Activated CD8-positive, alpha-beta memory T cell treated with anti-CD3 and anti-CD28 coated beads for 1 hour (primary cell): Measurements from ENCODE around the gene IER2.
A peak's percentile ranks its signal among the peaks of the same experiment; 100 is the strongest.
"Not testable (repeated sequence)": the region's sequence is repeated elsewhere in the genome, so short reads cannot be mapped to it uniquely, and the experiment has no call there.

Source experiments
- DNase-seq, 2 donors: peaks; one replicate each; pipeline ENCODE4 v3.0.0-alpha.2; 2020; ENCODE audit warnings: low read depth in 1 of 2; ENCODE audit errors: extremely low read depth in 1 of 2

The IER2 gene

DNA sequence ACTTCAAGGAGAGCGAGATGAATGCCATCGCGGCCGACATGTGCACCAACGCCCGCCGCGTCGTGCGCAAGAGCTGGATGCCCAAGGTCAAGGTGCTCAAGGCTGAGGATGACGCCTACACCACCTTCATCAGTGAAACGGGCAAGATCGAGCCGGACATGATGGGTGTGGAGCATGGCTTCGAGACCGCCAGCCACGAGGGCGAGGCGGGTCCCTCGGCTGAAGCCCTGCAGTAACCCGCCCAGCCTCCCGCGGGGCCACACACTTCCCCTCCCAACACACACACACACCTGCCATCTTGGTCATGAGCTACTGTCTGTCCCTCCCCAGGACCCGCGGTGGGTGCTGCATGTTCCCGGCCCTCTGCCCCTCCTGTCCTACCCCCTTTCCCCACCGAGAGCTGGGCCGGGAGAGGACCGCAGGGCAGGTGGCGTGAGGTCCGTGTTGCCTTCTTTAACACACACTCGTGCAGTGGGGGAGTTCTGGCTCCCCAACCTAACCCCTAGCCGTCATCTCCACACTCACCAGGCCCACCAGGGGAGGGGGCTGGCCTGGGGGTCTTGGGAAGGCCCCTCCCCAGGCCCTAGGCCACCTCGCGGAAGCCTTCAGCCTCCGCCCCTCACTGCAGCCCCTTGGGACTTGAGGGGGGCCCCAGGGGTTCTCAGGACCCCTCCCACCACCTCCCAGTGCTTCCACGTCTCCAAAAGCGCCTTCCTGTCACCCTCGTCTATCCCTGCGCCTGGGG, 11.9 kb upstream of the IER2 start:
- no peak for DNase-seq

DNA sequence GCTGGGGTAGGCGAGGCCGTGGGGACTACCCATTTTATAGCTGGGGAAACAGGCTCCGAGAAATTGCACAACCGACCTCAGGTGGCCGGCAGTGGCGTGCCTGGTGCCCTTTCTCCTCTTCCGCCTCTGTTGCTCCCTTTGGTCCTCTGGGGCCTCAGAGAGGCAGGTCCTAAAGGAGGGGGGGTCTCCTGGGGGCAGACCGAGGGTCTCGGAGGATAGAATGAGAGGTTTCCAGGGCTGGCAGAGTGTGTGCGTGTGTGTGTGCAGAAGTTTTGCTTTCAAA, 11.4 kb upstream of the IER2 start:
- DNase-seq, result no peak

DNA sequence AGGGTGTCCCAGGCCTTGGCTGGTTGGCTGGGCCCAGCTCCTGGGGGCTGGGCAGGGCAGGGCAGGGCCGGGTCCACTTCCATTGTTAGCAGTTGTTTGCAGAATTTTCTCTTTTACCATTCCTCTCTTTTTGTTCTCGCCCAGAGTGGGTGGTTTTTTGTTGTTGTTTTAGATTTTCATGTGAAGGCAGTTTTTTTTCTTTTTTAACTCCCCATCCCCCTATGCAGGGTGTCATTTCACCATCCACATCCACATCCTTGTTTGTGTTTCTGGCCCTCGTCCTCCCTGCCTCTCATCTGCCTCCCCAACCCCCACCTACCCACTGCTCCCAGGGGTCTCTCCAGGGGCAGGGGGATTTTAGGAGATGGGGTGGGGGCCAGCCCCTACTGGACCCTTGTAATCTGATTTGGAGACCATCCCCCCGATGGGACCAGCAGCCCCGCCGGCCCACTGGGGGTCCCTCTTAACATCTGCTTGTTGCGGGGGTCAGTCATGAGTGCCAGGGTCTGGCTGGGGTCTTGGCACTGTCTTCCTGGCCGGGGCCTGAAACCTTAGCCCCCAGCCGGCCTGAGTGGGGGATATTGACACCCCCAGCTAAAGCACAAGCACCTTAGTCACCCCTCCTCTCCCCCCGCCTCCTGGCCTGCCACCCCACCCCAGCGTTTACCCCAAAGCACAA, 10.4 kb upstream of the IER2 start:
- no peak for DNase-seq

DNA sequence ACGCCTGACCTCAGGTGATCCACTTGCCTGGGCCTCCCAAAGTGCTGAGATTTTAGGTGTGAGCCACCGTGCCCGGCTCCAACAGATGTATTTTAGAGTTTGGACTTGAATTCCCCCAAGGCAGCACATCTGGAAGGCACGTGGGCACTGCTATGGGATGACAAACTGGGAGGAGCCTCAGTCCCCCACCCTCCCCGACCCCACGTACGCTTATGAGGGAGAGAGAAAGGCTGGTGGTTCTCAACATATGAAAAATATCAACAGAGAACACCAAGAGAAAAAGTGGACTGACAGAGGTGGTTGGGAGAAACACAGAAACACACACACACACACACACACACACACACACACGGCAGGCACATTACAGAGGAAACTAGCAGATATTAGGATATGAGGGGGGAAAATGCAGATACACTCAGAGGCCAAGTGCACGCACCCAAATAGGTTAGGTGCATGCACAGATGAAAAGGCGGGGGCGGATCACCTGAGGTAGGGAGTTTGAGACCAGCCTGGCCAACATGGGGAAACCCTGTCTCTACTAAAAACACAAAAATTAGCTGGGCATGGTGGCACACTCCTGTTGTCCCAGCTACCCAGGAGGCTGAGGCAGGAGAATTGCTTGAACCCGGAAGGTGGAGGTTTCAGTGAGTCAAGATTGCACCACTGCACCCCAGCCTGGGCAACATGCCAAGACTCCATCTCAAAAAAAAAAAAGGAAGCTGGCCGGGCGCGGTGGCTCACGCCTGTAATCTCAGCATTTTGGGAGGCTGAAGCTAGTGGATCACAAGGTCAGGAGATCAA, 3.2 kb upstream of the IER2 start:
- DNase-seq, result no peak

DNA sequence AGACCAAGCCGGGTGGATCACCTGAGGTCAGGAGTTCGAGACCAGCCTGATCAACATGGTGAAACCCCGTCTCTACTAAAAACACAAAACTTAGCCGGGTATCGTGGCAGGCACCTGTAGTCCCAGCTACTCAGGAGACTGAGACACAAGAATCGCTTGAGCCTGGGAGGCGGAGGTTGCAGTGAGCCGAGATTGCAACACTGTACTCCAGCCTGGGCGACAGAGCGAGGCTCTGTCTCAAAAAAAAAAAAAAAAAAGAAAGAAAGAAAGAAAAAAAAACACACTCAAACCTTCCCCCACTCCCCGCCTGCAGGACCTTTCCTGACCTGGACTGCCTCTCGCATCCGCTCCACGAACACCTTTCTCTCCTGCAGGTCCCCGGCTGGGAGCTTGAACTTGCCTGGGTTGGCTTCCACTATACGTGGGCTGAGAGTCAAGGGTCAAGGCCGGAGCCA, 1.0 kb upstream of the IER2 start:
- not testable (repeated sequence) for DNase-seq

DNA sequence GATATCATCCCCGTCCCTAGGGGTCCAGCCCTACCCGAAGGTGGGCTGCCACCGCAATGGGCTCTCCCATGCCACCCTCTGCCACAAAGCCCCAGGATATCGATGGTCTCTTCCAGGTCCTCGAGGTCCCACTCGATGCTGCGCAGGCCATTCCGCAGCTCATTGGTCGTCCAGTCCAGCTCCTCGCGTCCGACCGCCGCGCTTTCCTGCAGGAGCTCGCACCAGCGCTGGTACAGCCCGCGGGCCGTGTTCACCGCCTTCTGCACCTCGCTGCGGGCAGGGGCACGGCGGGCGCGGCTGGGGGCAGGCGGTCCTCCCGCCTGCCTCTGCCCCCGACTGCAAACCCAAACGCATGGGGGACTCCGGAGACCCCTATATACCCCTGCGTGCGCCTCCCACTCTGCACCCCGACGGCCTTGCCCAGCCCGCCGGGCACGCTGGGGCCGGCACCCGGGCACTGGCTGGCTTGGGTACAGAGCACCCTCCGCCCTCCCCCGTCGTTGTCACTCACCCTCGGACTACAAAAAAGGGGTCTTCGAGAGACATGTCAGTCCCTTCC, 504 bp upstream of the IER2 start:
- peak in 1 of 2 donors; percentile 15 for DNase-seq

DNA sequence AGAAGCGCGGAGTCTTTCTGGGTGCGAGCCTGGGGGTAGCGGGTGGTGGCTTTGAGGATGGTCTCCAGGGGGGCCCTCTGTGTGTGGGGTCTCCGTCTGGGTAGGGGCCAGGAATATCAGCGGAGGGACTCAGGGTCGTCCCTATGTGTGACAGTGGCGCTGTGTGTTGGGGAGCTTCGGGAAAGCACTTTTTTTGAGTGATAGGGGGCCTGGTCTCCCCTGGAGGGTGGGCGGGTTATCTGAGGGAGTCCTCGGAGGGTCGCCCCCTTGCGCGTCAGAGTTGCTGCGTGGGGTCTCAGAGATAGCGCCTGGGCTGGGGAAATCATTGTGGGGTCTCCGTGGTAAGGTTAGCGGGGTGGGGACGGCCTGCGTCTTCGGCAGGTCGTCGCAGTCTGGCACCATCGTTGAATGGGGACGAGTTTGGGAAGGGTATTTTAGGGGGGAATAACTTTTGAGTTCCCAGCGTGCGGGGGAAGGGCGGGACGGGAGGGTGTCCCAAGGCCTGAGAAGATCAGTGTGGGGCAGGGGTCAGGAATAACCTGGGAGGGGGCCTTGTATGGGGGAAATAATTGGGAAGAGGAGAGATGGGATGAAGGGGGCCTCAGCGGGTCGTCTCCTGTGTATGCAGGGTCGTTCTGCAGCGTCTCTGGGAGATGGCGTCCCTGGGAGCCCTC, 857 bp downstream of the IER2 start:
- DNase-seq, result no peak

DNA sequence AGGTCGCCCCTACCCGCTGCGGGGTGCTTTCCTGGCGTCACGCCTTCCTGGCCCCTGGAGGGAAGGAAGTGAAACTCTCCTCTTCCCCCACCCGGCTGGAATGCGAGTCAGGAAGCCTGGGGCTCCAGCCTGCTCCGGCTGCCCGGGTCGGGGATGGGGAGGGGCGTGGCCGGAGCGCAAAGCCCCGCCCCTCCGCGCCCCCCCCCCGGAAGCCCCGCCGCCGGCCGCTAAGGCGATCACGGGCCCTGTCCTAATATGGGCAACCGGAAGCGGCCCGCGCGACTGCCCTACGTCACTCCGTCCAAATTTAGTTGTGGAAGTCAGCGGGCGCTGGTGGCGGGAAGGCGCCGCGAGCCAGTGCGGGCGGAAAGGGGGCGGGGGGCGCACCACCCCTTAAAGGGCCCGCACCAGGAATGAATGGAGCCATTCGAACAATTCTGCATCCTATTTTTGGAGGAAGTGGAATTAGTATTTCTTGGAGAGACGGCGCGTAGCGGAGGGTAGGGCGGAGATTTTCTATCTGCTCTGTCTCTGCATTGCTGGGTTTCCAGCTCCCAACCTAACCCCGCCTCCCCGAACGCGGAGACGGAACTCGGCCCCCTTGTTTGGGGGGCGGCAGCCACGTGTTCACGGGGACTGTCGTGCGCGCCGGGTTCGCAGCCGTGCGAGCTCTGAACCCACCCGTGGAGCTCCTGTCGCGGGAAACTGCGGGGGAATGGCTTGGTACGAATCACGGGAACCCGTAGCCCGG, 1.6 kb downstream of the IER2 start:
- DNase-seq, result peak; percentile 92 to 94

DNA sequence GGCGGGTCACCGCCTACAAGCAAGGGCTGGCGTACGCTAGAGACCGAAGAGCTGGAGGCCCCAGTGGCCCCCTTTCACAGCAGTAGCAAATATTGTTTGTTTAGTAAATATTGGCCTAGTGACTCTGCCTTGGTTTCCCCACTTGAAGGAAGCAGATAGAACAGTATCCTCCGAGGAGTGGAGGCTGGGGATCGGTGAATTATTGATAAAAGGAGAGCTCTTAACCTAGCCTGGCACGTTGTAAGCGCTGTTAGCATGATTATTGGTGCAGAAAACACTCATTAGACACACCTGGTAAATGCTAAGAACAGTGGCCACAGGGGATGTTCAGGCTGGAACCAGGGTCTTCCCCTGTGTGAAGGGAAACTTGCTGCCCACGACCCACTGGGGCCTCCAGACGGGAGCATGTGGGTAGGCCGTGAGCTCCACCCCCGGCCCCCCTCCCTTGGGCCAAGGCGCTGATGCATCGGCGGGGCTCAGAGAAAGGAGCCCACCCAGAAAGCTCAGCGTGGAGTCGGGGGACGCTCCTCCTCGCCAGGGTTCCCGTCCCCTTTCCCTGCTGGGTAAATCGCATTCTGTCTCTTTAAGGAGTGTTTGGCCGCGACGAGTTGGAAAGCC, 2.3 kb downstream of the IER2 start:
- no peak for DNase-seq

DNA sequence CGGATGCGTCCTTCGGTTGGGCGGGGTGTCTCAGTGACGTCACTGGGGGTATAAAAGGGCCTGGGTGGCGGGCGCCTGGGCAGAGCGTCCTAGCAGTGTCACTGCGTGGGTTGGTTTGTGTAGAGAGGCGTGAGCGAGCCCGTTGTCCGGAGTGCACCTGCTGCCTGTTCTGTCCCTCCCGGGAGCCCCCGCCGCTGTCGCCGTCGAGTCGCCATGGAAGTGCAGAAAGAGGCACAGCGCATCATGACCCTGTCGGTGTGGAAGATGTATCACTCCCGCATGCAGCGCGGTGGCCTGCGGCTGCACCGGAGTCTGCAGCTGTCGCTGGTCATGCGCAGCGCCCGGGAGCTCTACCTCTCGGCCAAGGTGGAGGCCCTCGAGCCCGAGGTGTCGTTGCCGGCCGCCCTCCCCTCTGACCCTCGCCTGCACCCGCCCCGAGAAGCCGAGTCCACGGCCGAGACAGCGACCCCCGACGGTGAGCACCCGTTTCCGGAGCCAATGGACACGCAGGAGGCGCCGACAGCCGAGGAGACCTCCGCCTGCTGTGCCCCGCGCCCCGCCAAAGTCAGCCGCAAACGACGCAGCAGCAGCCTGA, 2.9 kb downstream of the IER2 start:
- peak; percentile 96 for DNase-seq

DNA sequence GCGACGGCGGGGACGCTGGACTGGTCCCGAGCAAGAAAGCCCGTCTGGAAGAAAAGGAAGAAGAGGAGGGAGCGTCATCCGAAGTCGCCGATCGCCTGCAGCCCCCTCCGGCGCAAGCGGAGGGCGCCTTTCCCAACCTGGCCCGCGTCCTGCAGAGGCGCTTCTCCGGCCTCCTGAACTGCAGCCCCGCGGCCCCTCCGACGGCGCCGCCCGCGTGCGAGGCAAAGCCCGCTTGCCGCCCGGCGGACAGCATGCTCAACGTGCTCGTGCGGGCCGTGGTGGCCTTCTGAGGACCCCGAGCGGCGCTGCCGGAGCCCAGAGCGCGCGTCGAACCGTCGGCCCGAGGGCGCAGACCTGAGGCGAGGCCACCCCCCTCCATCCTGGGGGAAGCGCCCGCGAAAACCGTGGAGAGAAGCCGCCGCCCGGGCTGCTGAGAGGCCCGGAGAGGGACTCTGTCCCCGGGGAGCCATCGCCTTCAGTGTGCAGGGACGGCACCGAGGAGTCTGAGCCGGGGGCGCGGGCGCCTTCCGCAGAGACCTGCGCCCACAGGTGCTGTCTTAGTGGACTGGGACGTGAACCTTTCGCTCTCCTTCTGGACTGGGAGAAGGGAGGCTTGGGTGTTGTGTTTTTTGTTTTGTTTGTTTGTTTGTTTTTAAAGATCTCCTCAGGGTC, 3.5 kb downstream of the IER2 start:
- DNase-seq, result peak in 1 of 2 donors; percentile 21

DNA sequence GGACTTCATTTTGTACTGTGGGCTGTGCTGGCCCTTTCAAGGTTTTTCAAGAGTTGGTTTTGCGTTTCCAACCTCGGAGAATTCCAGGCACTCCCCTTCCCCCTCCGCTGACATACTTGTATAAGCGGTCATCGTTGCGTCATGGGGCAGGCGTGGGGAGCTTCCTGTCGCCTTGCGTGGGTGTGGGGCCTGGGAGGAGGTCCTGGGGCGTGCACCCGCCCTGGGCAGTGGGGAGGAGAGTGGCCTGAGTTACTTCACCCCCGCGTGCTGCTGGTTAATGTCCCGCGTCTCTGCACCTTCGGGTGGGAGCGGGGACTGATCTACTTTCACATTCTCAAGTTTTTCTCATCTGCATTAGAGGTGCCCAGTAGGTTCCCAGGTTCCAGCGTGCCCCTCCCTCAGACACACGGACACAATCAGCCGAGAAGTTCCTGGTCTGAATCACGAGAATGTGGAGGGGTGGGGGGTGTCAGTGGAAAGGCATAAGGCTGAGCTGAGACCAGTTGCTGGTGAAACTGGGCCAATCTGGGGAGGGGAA, 4.1 kb downstream of the IER2 start:
- DNase-seq, result peak in 1 of 2 donors; percentile 50

DNA sequence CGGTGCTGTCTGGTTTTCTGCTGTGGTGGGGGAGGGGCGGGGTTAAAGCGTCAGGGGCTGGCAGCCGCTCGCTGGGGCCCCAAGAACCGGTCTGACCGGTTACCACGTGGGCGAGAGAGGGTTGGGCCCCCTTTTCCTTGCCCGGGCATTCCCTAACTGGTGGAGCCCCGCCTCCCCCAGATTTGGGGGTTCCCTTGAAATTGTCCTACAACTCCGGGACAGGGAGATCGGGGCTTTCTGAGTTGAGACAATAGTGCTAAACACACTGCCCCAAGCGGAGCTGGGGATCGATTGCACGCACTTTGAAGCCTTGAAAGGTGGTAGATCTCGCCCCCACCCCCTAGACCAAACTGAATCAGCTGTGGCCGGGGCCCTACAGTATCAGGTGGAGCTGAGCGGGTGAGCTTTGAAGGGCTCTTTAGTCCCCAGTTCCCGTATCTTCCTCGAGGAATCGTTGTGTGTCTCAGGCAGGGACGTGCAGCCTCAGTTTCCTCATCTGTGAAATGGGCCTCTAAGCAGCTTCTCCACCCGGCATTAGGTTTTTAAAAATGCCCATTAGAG, 4.8 kb downstream of the IER2 start:
- peak; percentile 62 to 69 for DNase-seq

DNA sequence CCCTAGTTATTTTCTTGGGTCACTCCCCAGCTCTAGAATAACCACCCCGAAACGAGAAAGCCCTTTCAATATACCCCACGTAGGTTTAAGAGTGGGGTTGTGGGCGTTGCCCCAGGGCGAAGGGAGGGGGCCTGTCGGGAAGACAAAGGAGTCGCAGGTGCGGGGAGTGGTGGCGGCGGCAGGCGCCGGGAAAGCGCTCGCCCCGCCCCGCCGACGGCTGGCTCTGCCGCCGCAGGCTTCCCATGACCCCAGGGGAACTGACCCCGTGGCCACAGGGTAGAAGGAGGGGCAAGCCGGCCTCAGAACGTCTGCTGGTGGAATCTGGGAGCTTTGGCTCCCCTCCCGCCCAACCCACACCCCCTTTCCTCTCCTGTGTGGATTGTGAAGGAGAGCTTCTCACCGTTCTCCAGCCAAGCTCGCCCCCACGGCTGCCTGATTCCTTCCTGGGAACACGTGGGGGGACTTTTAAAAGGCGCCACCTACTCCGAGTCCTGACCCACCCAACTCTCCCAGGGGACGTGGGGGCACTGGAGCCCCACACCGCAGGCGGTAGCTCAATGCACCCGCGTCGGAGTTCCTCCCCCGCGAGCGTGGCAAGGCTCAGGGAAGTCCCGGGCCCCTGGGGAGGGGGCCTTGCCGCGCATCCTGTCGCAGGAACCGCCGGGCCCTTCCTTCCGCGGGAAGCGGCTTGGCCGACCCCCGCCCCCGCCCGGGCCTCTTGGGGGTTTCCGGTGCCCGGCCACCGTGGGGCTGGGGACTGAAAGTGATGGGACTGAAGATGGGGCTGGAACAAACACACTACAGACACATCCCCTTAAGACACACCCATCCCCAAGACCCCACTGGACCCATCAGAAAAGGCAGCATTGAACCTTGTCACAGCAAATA, 5.5 kb downstream of the IER2 start:
- DNase-seq, result peak in 1 of 2 donors; percentile 62

DNA sequence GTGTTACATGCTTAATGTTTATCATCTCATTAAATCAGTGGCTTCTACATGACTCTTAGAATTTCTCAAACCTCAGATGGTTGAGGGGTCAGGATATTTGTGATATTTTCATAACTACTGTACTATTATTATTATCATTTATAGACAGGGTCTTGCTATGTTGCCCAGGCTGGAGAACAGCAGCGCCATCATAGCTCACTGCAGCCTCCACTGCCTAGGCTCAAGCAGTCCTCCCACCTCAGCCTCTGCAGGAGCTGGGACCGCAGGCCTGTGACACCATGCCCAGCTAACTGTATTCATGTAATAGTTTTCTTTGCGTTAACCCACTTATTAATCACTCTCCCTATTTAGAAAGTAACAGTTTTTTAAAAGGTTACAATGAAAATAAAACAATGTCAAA, 9.5 kb downstream of the IER2 start:
- DNase-seq, result no peak

DNA sequence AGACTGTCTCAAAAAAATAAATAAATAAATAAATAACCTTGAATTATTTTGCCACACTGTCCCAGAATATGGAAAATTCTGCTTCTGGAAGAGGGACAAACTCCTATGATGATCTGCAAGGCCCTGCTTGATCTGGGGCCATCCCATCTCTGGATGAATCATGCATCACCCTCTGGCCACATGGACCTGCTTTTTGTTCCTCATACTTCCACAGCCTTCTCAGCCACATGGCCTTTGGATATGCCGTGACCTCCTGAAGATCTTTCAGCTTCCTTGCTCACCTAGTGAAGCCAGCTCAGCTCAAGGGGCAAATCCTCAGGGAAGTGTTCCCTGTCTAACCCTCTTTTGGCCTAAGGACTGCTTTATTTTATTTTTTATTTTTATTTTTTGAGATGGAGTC, 10.3 kb downstream of the IER2 start:
- DNase-seq, result no peak
